ENCODE results near the gene TPRG1. TPM values are rescaled to one million over a fixed set of nuclear protein-coding genes. Genes with fewer than 3 reads are reported as not detected.

Gene TPRG1
- total RNA-seq, 1 experiment from 2014 or later: 1.0 TPM

DNA sequence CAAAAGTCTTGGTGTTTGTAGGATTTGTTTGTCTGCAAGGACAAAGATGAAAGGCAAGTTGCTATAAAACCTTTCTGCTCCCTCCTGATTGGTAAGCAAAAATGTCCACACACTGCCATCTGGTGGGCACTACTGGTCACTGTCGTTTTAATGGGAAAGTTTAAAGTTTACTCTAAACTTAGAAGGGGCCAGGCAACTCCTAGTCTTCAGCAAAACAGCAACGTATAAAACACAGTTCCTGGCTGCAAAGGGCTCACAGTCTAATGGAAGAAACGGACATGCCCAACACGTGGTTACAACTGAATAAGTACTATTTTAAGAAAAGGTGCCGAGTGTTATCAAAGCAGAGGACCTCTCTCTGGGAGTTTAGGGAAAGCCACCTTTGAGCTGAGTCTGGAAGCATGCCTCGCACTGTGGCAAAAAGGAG lies 23.7 kb upstream of the TPRG1 start:
- no peak overlapping the region for H3K4me3 ChIP-seq (ENCODE audit: low read depth, low read length, poor library complexity, severe bottlenecking)
- no peaks in the 10 kb centered on the region for H3K27me3 ChIP-seq (replicated peaks; ENCODE audit: insufficient read depth, low read depth, low read length, poor library complexity)
- TF ChIP-seq EZH2 (IDR thresholded peaks at IDR 0.05; ENCODE audit: borderline replicate concordance, low read depth, low read length, poor library complexity, severe bottlenecking): no peak
- TF ChIP-seq, protein P1, sequence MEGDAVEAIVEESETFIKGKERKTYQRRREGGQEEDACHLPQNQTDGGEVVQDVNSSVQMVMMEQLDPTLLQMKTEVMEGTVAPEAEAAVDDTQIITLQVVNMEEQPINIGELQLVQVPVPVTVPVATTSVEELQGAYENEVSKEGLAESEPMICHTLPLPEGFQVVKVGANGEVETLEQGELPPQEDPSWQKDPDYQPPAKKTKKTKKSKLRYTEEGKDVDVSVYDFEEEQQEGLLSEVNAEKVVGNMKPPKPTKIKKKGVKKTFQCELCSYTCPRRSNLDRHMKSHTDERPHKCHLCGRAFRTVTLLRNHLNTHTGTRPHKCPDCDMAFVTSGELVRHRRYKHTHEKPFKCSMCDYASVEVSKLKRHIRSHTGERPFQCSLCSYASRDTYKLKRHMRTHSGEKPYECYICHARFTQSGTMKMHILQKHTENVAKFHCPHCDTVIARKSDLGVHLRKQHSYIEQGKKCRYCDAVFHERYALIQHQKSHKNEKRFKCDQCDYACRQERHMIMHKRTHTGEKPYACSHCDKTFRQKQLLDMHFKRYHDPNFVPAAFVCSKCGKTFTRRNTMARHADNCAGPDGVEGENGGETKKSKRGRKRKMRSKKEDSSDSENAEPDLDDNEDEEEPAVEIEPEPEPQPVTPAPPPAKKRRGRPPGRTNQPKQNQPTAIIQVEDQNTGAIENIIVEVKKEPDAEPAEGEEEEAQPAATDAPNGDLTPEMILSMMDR (conservative IDR thresholded peaks at IDR 0.05; ENCODE audit: low read depth, low read length): peak; percentile 86
- no peaks in the 10 kb centered on the region for H3K9me3 ChIP-seq (ENCODE audit: low read depth, low read length, poor library complexity, severe bottlenecking)
- DNase-seq (ENCODE audit: low spot score): peak; percentile 75
- intact Hi-C loops (cut with micrococcal nuclease; ENCODE audit: unreplicated experiment): loop anchor here (2.0 to 5.0 kb wide), 2 partner anchors 196 to 1409 kb away; no protein-coding TSS in a partner anchor
- BruUV-seq (replicated peaks): no TSS peak
- CTCF ChIA-PET: interaction anchor here (1.0 to 1.5 kb wide), 2 partner anchors 1407 to 1409 kb away, joined by 3 to 10 read pairs; no protein-coding TSS in a partner anchor
- no peak overlapping the region for H3K27ac ChIP-seq (ENCODE audit: low read depth, low read length, poor library complexity, severe bottlenecking)
- POLR2A ChIA-PET (ENCODE audit: low non-redundant PET): interaction anchor here (0.6 kb wide), 1 partner anchor 12 kb away, joined by 3 read pairs; no protein-coding TSS in a partner anchor
- no peaks in the 10 kb centered on the region for H3K36me3 ChIP-seq (ENCODE audit: insufficient read depth, low read length, poor library complexity, severe bottlenecking)
- H3K4me1 ChIP-seq (ENCODE audit: insufficient read depth, low read length, poor library complexity, severe bottlenecking): peaks cover 4% of the 10 kb centered on the region

DNA sequence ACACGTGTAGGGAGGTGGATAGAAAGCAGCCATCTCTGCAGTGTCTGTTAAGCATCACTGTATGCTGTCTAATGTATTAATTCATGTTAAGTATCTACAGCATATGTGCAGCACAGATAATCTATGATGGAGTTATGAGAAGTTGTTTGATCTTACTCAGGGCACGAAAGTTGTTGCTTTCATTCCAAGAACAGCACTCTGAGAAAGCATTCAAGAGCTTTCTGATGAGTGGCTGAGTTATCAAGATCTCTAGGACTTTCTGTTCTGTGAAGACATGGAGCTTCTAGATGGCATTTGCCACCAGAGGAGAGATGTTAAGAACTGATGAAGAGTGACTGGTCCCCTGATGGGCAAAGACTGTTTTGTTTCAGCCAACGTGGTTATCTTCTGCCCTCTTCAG lies 22.6 kb upstream of the TPRG1 start:
- no peak for DNase-seq (ENCODE audit: low spot score)
- Histone ChIP-seq H3K9me3 (ENCODE audit: low read depth, low read length, poor library complexity, severe bottlenecking) (no peaks in the 10 kb centered on the region), H3K36me3 (ENCODE audit: insufficient read depth, low read length, poor library complexity, severe bottlenecking) (no peaks in the 10 kb centered on the region), H3K27ac (ENCODE audit: low read depth, low read length, poor library complexity, severe bottlenecking) (no peak overlapping the region), H3K4me1 (ENCODE audit: insufficient read depth, low read length, poor library complexity, severe bottlenecking) (peaks cover 4% of the 10 kb centered on the region), H3K4me3 (ENCODE audit: low read depth, low read length, poor library complexity, severe bottlenecking) (no peak overlapping the region), H3K27me3 (replicated peaks; ENCODE audit: insufficient read depth, low read depth, low read length, poor library complexity) (no peaks in the 10 kb centered on the region)
- POLR2A ChIA-PET (ENCODE audit: low non-redundant PET): no interaction called here
- CTCF ChIA-PET: interaction anchor here (1.5 kb wide), 1 partner anchor 1410 kb away, joined by 10 read pairs; no protein-coding TSS in a partner anchor
- intact Hi-C loops (cut with micrococcal nuclease; ENCODE audit: unreplicated experiment): loop anchor here (2.0 to 5.0 kb wide), 2 partner anchors 197 to 1410 kb away; no protein-coding TSS in a partner anchor
- no TSS peak for BruUV-seq (replicated peaks)
- no peak for TF ChIP-seq EZH2 (IDR thresholded peaks at IDR 0.05; ENCODE audit: borderline replicate concordance, low read depth, low read length, poor library complexity, severe bottlenecking)
- TF ChIP-seq, protein P1 (conservative IDR thresholded peaks at IDR 0.05; ENCODE audit: low read depth, low read length): no peak

DNA sequence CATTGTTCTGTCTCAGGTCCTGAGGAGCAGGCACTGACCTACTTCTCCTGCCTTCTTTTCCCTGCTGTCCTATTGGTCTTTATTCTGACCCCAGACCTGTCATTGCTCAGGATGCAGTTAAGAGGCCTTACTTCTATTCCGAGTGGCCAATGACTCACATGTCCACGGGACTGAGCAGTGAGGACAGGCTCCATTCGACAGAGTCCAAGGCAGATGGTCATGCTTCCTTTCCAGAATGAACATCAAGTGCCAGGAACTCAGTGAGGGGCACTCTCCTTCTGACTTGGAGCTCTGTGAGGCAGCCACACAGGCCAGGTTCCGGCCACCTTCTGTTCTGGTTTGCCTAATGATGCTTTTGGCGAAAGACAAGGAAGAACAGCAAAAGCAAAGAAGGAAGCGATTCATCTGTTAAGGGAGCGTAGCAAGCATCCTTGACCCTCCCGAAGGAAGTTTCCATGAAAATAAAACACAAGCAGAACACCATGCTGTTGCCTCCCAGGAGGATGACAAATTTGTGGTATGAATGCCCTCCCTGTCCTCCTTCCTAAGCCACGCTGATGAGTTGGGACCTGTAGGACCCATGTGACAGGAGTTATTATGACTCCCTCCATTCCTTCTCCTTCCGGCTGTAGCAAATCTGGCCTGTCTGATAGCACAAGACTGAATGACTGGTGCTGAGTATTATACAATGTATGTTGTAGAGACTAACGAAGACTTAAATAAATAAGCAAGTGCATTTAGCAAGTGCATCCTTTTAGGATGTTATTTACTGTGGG lies 14.4 kb upstream of the TPRG1 start:
- Histone ChIP-seq H3K27me3 (replicated peaks; ENCODE audit: insufficient read depth, low read depth, low read length, poor library complexity) (no peaks in the 10 kb centered on the region), H3K27ac (ENCODE audit: low read depth, low read length, poor library complexity, severe bottlenecking) (no peak overlapping the region), H3K36me3 (ENCODE audit: insufficient read depth, low read length, poor library complexity, severe bottlenecking) (no peaks in the 10 kb centered on the region), H3K4me1 (ENCODE audit: insufficient read depth, low read length, poor library complexity, severe bottlenecking) (no peaks in the 10 kb centered on the region), H3K4me3 (ENCODE audit: low read depth, low read length, poor library complexity, severe bottlenecking) (no peak overlapping the region), H3K9me3 (ENCODE audit: low read depth, low read length, poor library complexity, severe bottlenecking) (no peaks in the 10 kb centered on the region)
- no TSS peak for BruUV-seq (replicated peaks)
- no peak for DNase-seq (ENCODE audit: low spot score)
- TF ChIP-seq, protein P1 (conservative IDR thresholded peaks at IDR 0.05; ENCODE audit: low read depth, low read length): no peak
- no peak for TF ChIP-seq EZH2 (IDR thresholded peaks at IDR 0.05; ENCODE audit: borderline replicate concordance, low read depth, low read length, poor library complexity, severe bottlenecking)
- ChIA-PET CTCF (no interaction called here), POLR2A (ENCODE audit: low non-redundant PET) (no interaction called here)
- intact Hi-C loops (cut with micrococcal nuclease; ENCODE audit: unreplicated experiment): no loop called here

Data from A673 (cell line).